NCI-H69 (cell line): ENCODE measurements around the gene ABR.

Source experiments
- DNase-seq: peaks from one replicate; lab custom pipeline; 2025; lab: John Stamatoyannopoulos, UW

Gene ABR

GRCh38 chr17:1179818-1180742 is at the start of gene ABR:
ABR (minus strand) TSS chr17:1179981; CDS start chr17:1179727, 254 bp downstream.
- peak; percentile 49 for DNase-seq

GRCh38 chr17:1229349-1229899 is 49.6 kb upstream of the ABR start:
- DNase-seq = peak; percentile 21

DNA sequence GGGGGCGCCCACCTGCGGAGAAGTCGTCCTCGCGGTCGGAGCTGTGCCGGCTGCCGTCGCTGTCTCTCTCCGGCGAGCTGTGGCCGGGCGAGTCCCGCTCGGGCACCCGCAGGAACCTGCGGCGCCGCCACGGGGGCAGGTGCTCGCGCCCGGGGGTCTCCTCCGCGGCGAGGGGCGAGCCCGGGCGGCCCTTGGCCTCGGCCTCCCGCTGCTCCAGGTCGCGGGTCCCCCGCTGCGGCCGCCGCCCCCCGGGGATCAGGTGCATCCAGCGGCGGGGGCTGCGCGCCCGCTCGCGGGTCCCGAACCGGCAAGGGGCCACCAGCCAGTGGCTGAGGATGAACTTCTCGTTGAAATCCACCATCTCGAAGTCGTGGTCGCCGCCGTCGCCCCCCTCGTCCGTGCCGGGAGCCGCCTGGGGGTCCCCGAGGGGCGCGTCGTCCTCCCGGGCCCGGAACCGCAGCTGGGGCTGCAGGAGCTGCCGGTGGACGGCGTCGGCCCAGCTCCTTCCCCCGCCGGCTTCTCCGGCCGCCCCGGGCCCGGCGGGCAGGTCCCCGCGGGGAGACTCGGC is 49.1 kb upstream of the ABR start:
- DNase-seq = no peak

DNA sequence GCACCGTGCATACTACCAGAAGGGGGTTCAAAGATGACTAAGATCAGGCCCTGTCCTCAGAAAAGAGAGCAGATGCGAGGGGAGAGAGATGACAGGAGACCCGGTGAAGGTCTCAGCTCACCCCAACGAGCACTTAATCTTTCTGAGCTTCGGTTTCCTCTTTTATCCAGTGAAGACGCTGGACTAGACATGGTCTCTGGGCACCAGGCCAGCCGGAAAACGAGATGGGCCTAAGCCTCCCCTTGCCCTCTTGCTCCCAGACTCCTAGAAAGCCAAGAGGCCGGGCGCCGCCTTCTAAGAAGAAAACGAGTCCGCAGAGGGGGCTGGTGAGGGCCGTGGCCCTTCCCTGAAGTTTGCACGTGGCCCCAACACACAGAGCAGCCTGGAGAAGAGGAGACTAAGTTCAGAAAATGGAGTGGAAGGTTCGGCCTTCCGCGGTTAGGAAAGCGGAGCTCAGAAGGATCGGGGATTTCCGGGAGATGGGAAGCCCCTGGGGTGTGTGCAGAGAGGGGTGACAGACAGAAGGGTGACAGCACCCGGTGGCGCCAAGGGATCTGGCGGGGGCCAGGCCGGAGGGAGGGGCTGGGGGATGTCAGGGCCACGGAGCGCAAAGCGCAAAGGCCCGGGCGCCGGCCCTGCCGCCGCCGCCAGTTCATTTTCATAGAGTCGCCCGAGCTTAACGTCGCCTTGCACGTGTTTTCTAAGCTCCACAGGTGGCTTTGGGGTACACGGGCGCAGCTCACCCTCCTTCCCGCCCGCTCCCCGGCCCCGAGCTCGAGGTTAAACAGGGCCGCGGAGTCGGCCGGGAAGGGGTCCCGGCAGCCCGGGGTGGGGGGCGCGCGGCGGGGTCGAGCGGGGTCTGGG is 48.4 kb upstream of the ABR start:
- DNase-seq = peak; percentile 8

- no peak for DNase-seq
Observed at GRCh38 chr17:1227365-1227764, 47.6 kb upstream of the ABR start.

- no peak for DNase-seq
Observed at GRCh38 chr17:1226308-1226707, 46.5 kb upstream of the ABR start.

GRCh38 chr17:1224330-1224729 is 44.5 kb upstream of the ABR start:
- DNase-seq = no peak

DNA sequence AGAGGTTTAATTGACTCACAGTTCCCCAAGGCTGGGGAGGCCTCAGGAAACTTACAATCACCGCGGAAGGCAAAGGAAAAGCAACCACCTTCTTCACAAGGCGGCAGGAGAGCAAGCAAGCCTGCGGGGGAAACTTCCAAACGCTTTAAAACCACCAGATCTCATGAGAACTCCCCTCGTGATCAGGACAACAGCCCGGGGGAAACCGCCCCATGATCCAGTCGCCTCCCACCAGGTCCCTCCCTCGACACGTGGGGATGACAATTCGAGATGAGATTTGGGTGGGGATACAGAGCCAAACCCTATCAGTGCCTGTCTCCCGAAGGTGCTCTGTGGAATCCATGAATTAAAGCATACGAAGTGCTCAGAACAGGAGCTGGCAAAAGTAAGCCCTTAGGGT is 43.9 kb upstream of the ABR start:
- DNase-seq = no peak

DNA sequence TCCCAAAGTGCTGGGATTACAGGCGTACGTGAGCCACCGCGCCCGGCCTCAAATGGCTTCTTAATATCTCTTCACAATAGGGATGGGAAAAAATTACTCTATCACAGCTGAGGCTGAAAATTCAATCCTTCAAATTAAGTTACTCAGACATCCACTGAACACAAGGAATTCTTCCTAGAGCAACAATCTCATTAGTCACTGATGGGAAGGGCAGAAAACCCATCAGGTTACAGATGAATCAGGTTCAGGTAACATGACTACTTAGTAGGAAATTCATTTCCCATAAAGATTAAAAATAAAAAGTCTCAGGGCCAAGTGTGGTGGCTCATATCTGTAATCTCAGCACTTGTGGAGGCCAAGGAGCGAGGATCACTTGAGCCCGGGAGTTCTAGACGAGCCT is 42.5 kb upstream of the ABR start:
- DNase-seq = no peak

GRCh38 chr17:1221209-1221608 is 41.4 kb upstream of the ABR start:
- no peak for DNase-seq

DNA sequence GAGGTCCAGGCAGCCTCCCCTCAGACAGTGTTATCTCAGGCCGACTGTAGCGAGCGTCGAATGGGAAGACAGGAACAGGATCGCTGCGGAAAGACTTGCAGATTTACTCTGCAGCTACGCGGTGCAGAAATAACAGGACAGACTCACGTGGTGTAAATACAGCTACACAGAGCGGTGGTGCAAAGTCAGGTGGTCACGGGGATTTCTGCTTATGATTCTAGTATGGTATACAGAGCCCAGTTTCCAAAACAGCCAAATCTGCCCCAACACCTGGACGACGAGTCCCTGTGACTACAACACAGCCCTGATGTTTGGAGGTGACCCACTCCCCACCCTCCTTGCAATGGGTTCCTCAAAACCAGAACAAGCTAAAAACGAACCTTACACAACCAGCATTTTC is 40.6 kb upstream of the ABR start:
- DNase-seq = no peak

DNA sequence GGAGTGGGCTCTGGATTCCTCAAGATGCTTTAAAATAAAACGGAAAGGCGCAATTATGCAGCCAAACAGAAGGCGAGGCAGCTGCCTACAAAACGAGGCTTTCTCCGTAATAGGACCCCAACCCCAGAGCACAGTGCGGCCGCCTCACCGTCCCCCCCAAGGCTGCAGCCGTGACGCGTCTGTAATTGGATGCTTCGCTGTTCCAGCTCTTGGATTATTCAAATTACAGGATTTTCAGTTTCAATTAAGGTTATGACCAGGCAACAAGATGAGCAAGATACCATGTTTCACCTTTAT is 37.3 kb upstream of the ABR start:
- DNase-seq = peak; percentile 18

GRCh38 chr17:1216217-1217088 is 36.7 kb upstream of the ABR start:
- DNase-seq = no peak

- DNase-seq = no peak
Observed at GRCh38 chr17:1212946-1213345, 33.2 kb upstream of the ABR start.

GRCh38 chr17:1211287-1211686 is 31.5 kb upstream of the ABR start:
- DNase-seq = no peak

DNA sequence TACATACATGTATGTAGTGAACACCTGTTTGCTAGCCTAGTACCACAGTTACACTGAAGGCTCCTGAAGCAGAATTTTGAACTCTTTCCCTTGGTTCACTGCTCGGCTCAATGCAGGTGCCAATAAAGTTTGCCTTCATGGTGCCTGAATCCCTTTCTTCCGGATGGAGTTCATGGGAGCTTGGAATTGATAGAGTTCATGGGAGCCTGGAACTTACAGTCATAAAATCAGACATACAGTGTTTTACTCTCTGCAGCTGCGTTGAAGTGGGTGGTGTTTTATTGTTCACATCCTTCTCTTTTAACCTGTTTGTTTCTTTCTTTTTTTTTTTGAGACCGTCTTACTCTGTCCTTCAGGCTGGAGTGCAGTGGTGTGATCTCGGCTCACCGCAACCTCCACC is 29.2 kb upstream of the ABR start:
- no peak for DNase-seq

GRCh38 chr17:1206026-1206777 is 26.4 kb upstream of the ABR start:
- no peak for DNase-seq

DNA sequence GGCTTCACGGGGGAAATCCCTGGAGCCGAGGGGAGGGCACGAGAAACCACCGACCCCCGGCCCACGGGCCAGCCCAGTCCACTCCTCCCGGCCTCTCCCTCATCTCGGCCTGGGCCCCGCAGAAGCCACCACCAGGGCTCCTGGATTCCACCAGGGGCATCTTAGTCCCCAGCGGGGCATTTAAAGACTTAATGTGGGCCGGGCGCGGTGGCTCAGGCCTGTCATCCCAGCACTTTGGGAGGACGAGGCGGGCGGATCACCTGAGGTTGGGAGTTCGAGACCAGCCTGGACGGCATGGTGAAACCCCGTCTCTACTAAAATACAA is 24.1 kb upstream of the ABR start:
- DNase-seq = no peak

DNA sequence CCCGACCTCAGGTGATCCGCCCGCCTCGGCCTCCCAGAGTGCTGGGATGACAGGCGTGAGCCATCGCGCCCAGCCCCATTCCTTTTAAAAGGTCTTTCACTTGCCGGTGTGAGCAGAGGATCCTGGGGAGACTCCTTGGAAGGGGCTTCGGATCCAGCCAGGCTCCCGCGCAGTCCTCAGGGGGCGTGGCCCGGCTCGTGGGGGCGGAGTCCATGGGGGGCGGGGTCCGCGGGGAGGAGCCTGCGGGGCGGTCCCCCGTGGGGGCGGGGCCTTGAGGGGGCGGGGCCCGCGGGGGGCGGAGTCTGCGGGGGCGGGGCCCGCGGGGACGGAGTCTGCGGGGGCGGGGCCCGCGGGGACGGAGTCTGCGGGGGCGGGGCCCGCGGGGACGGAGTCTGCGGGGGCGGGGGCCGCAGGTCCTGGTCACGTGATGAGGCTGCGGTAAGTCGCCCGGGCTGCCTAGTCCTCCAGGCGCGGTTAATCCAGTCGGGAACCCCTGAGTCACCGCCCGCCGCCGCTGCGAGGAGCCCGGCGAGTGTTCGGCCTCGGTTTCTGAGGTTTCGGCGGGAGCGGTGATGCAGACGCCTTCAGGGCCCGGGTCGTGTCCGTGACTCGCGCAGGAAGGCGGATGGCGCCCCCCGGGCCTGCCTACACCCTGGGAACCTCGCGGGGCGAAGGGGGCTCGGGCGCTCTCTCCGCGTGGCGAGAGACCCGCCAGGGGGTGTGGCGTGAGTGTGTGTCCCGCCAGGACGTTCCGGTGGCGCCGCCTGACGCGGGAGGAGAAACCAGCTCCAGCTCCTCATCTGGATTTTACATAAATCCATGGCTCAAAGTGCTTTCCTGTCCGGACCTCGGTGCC is 23.6 kb upstream of the ABR start:
- peak; percentile 41 for DNase-seq

DNA sequence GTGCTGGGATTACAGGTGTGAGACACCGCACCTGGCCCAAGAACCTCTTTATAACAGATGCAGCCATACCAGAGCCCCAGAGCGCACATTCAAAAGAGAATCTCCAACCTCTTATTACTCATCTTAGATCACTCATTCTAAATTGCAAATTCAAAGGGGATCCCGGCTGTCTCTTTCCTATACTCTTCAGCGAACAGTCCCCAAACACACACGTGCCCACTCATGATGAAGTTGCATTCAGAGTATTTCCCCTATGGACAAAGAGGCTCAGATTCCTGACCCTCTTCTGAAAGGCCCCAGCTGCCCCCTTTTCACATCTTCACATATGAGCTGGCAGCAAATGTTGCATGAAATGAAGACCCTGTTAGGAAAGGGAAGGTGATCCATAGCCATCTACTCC is 22.5 kb upstream of the ABR start:
- DNase-seq = no peak
